ENCODE measurements around the gene SSBP2.
"Not testable (repeated sequence)": the region's sequence is repeated elsewhere in the genome, so short reads cannot be mapped to it uniquely, and the experiment has no call there.

The SSBP2 gene

GRCh38 chr5:81517462-81517861 is 233.4 kb downstream of the SSBP2 start:
- DNase-seq (ENCODE audit: low read depth): peak; percentile 3
- TF ChIP-seq CTCF (conservative IDR thresholded peaks at IDR 0.05; ENCODE audit: low read length): no peak
- H3K4me3 ChIP-seq (ENCODE audit: low read length): no peak overlapping the region

GRCh38 chr5:81516091-81516490 is 234.8 kb downstream of the SSBP2 start:
- TF ChIP-seq CTCF (conservative IDR thresholded peaks at IDR 0.05; ENCODE audit: low read length): no peak
- H3K4me3 ChIP-seq (ENCODE audit: low read length): no peak overlapping the region
- no peak for DNase-seq (ENCODE audit: low read depth)

- TF ChIP-seq CTCF (conservative IDR thresholded peaks at IDR 0.05; ENCODE audit: low read length): peak; percentile 40
- no peak overlapping the region for H3K4me3 ChIP-seq (ENCODE audit: low read length)
- peak; percentile 10 for DNase-seq (ENCODE audit: low read depth)
Observed at GRCh38 chr5:81513982-81514381, 236.9 kb downstream of the SSBP2 start.

- no peak for TF ChIP-seq CTCF (conservative IDR thresholded peaks at IDR 0.05; ENCODE audit: low read length)
- DNase-seq (ENCODE audit: low read depth): no peak
- H3K4me3 ChIP-seq (ENCODE audit: low read length): no peak overlapping the region
Observed at GRCh38 chr5:81513473-81513872, 237.4 kb downstream of the SSBP2 start.

- H3K4me3 ChIP-seq (ENCODE audit: low read length): no peak overlapping the region
- TF ChIP-seq CTCF (conservative IDR thresholded peaks at IDR 0.05; ENCODE audit: low read length): peak; percentile 97
- peak; percentile 90 for DNase-seq (ENCODE audit: low read depth)
Observed at GRCh38 chr5:81506900-81507588, 243.9 kb downstream of the SSBP2 start.

GRCh38 chr5:81506378-81506777 is 244.5 kb downstream of the SSBP2 start:
- no peak overlapping the region for H3K4me3 ChIP-seq (ENCODE audit: low read length)
- TF ChIP-seq CTCF (conservative IDR thresholded peaks at IDR 0.05; ENCODE audit: low read length): no peak
- DNase-seq (ENCODE audit: low read depth): no peak

GRCh38 chr5:81505672-81506071 is 245.2 kb downstream of the SSBP2 start:
- TF ChIP-seq CTCF (conservative IDR thresholded peaks at IDR 0.05; ENCODE audit: low read length): no peak
- H3K4me3 ChIP-seq (ENCODE audit: low read length): no peak overlapping the region
- DNase-seq (ENCODE audit: low read depth): no peak

GRCh38 chr5:81503602-81504001 is 247.3 kb downstream of the SSBP2 start:
- not testable (repeated sequence) for DNase-seq (ENCODE audit: low read depth)

More at GRCh38 chr5:81503602-81504001, 247.3 kb downstream of the SSBP2 start:
- H3K4me3 ChIP-seq (ENCODE audit: low read length): not testable (repeated sequence)
